Mammary epithelial cell (primary cell): ENCODE measurements around the gene JMJD1C.

Source experiments
- EZH2 ChIP-seq: IDR thresholded peaks from 2 replicates; pipeline ENCODE4 v1.6.1; 2012; ENCODE audit warnings: low read length, inconsistent platforms, borderline replicate concordance
- TF ChIP-seq, protein P1 (sequence below), 2 donors: IDR thresholded peaks in 1 of 2; conservative IDR thresholded peaks in 1 of 2; 2 replicates each; pipeline ENCODE4 v1.5.1; 2011 to 2012; ENCODE audit warnings: inconsistent platforms in 2 of 2, low read length in 2 of 2, mild to moderate bottlenecking in 2 of 2, control low read depth in 1 of 2, low read depth in 1 of 2; ENCODE audit not compliant: insufficient read depth in 1 of 2; ENCODE audit errors: extremely low read depth in 1 of 2

DNA sequence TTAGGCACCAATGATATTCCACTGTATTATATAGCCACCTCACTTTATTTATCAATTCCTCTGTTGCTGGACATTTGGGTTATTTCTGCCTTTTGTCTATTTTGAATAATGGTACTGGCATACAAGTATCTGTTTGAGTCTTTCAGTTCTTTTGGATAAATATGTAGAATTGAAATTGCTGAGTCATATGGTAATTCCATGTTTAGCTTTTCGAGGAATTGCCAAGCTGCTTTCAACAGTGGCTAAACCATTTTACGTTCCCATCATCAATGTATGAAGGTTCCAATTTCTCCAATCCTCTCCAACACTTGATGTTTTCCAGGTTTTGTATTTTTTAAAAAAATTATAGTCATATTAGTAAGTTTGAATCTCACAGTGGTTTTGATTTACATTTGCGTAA, 42.3 kb downstream of the JMJD1C start:
- TF ChIP-seq, protein P1, sequence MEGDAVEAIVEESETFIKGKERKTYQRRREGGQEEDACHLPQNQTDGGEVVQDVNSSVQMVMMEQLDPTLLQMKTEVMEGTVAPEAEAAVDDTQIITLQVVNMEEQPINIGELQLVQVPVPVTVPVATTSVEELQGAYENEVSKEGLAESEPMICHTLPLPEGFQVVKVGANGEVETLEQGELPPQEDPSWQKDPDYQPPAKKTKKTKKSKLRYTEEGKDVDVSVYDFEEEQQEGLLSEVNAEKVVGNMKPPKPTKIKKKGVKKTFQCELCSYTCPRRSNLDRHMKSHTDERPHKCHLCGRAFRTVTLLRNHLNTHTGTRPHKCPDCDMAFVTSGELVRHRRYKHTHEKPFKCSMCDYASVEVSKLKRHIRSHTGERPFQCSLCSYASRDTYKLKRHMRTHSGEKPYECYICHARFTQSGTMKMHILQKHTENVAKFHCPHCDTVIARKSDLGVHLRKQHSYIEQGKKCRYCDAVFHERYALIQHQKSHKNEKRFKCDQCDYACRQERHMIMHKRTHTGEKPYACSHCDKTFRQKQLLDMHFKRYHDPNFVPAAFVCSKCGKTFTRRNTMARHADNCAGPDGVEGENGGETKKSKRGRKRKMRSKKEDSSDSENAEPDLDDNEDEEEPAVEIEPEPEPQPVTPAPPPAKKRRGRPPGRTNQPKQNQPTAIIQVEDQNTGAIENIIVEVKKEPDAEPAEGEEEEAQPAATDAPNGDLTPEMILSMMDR (conservative IDR thresholded peaks at IDR 0.05 in 1 of 2, IDR thresholded peaks at IDR 0.05 in 1 of 2; ENCODE audit: extremely low read depth in 1 of 2, insufficient read depth in 1 of 2, low read depth in 1 of 2, low read length in 2 of 2), result no peak
- TF ChIP-seq EZH2, result no peak
